Raji (cell line): ENCODE measurements around the gene RFX3.

Source experiments
- POLR2A ChIP-seq: IDR thresholded peaks from 2 replicates; pipeline ENCODE4 v1.6.1; 2011; ENCODE audit warnings: low read depth, low read length, control low read depth; ENCODE audit not compliant: insufficient read depth

The RFX3 gene

DNA sequence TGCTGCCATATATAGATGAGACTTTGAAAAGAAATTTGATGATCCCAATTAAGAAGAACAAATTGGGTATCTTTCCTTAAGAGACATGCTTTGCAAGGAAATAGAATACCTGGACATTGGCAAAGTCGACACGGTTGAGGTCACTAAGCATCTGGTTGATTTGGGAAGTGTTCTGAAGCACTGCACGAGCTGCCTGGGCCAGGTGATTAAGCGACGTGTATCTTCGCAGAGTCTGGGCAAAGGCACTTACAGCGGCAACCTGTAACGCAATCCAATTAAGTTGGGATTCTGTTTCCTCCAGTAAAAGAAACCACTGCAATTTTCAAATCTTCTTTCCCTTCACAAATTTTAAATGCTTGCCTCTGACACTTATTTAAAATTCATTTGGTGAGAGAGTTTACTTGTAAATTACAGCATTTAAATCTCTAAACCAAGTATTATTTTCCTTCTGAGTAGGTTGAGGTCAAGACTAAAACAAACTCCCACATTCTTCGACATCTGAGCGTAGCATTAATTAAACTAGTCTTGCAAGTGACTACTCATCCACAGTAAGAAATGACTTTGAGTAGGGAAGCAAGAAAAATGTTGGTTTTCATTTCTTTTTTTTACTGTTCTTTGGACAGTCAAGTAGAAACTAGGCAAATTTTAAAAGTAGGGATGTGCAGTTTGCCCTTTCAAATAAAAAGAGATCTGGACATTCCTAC is 262.8 kb downstream of the RFX3 start:
- TF ChIP-seq POLR2A = no peak

DNA sequence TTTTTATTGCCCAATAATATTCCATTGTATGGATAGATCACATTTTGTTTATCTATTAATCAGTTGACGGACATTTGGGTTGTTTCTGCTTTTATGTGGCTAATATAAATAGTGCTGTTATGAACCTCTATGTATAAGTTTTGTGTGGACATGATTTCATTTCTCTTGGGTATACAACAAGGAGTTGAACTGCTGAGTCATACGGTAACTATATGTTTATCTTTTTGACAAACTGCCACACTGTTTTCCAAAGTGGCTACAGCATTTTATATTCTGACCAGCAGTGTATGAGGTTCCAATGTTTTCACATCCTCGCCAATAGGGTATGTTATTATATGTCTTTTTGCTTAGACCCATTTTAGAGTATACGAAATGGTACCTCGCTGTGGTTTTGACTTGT is 264.3 kb downstream of the RFX3 start:
- no peak for TF ChIP-seq POLR2A

DNA sequence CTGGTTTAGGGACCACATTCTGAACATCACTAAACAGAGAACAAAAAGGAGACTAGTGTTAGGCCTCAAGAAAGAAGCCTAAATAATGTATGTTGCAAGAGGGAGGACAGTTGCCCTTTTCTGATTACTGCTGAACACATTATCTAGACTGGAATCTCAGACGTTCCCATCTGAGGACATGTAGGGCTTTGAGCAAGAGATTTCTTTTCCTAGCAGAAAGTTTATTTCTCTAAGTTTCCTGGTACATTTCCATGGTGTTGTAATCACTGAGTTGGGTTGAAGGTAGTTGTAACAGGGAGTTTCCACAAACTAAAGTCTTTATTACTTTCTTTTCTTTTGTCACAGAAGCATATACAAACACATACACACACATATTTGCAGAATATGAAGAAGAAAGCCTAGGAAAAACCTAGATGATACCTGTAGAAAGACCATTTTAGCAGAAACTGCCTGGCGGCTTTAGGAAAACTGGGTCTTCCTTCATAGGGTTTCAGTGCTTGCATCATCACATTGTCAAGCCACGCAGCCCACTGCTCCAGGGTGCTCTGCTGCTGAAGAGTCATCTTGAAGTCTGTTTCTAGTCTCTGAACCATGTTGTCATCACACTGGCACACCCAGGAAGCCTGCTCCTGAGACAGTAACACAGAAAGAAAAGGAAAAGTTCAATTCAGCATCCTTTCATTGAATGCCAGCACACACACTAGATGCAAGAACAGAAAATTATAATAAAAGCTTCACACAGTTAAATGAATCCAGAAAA is 269.1 kb downstream of the RFX3 start:
- no peak for TF ChIP-seq POLR2A

DNA sequence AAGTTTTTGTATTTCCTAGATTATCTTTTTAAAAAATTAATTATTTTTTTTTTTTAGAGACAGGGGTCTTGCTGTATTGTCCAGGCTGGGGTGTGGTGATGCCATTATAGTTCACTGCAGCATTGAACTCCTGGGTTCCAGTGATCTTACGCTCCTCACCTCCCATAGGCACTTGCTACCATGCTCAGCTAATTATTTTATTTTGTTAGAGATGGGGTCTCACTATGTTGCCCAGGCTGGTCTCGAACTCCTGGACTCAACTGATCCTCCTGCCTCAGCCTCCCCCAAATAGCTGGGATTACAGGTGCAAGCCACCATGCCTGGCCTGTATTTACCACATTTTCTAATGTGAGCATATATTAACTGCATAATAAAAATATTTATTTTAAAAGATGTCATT is 274.5 kb downstream of the RFX3 start:
- TF ChIP-seq POLR2A = no peak

DNA sequence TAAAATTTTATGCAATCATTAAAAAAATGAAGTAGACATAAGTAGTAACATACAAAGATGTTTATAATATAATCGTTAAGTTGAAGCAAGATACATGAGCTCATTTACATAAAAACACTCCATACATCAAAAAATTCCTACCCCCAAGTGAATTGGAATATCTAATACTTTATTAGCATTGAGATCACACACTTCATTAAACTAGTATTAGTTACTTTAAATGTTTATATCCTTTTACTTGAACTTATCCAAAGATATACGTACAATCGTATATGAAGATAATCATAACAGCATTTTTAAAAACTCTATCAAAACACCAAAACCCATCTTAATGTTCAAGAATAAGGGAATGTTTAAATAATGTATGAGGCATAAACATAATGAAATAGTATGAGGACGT is 275.1 kb downstream of the RFX3 start:
- no peak for TF ChIP-seq POLR2A

DNA sequence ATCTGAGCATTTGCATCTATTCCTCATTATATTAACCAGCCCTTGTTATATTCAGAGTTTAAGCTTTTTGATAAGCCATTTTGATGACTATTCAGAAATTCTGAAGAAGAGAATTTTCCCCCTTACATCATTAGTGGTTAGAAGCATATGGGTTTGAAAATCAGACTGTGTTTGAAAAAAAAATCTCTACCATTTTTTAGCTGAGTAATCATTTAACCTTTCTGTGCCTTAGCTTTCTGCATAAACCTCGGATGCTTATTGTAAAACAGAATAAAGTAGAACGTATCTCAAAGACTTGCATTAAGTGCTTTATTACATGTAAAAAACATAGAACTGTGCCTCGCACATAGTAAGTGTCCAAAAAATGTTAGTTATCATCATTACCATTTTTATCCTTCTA is 278.6 kb downstream of the RFX3 start:
- TF ChIP-seq POLR2A = no peak

DNA sequence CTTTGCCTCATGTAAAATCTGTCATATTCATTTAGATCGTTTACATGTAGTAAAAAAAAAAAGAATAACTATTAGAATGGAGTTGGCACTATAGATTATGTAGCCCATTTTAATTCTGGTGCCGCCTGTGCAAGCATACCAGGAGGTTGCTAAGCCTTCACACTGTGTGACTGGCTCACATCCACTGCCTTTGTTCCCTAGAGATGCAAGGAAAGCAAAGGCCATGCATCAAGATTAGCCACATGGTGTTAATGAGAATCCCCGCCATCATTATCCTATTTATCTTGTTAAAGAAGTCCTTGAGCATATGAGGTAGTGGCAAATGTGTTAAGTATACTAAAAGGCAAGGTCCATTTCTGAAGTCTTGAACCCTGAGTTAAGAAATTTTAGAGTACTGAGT is 279.6 kb downstream of the RFX3 start:
- no peak for TF ChIP-seq POLR2A

DNA sequence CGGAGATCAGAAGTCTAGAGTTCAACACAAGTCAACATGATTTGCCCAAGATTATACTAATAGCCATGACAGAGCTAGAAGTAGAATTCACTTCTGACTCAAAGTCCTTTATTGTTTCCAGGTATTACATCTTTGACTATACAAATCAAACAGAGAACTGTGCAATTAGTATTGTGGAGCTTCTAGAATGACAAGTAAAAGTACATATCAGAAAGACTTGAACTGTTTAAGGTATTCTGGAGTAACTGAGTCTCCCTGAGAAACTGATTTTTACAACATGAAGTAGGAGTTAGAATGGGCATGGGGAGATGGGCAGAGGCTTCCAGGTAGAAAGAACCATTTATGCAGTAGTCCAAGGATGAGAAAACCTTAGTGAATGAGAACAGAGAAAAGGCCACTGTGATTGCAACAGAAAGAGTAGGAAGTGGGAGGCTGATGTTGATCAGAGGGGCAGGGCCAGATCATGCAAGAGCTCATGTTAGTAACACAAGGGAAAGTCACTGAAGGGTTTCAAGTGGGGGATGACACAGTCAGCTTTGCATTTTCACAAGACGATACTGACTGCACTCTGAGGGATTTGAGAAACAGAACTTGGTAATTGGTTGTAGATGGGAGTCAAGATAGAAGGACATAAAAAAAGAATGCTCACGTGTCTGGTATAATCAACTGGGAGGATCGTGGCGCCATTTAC is 280.7 kb downstream of the RFX3 start:
- no peak for TF ChIP-seq POLR2A

DNA sequence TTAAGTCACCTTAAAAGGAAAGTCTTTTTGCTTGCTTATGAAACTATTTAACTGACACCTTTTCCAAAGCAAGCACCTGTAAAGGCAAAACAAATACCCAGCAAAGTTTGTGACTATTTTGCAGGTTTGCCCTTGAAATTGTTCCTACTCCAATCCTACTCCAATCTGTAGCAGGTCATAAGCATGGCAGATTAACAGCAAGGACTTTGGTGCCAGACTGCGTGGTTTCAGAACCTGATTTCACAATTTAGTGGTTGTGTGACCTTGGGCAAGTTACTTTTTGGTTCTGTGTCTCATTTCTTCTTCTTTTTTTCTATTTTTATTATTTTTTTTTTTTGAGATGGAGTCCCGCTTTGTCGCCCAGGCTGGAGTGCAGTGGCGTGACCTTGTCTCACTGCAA is 282.1 kb downstream of the RFX3 start:
- no peak for TF ChIP-seq POLR2A

DNA sequence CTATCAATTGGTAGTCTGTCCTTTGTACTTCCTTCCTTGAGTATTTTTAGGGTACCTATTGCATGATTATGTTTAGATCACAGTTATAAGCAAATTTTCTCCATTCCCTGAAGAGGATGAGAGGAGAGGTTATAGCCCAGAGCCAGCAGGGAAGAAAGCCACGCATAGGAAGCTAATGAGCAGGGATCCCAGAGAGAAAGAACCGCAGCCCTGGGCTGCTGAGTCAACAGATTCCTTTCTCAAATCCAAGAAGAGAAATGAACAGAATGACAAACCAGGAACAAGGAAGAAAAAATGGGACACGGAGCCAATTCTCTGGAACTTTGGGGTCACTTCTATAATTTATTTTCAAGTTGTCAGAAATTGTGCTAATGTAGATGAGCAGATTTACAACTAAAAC is 284.5 kb downstream of the RFX3 start:
- TF ChIP-seq POLR2A = no peak

DNA sequence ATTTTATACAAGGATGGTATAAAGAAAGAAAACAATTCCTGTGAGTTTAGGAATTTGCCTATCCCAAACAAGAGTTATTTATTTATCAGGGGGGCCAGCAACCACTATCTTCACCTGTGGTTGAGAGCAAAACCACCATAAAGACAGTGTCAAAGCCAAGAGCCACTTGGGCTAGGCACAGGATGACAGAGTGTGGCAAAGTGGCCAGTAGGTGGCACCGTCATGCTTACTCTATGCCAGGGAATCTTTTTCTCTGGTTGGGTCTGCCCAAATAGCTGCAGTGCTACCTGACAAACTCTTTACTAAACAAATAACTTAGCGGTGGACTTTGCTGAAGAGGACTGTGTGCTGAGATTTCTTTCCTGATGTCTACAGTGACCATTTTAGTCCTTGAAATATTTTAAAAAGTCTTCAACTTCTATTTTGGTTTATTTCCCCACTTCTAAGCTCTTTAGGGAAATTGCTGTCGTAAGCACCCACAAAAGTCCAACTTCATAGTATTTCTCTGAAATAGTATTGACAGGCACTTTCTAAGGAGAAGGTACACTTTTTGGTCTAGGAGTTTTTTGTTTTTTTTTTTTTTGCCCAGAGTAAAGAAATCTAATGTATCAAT is 285.0 kb downstream of the RFX3 start:
- no peak for TF ChIP-seq POLR2A

DNA sequence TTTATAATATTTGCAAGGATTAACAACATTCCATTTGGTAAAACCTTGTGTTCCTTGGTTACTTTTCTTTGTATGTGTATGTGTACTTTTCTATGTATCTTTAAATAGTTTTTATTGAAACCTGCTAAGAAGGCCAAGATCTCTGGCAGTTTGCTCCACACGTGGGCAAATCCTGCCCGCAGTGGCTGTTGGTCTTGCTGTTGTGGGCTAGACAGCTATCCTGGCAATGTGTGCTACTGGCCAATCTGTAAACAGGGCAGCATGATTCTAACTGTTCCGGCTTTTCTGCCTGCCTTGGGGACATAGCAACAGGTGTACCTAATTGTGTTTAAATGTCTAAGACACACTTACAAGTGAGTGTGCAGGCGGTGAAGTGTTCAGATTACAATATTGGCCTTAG is 286.6 kb downstream of the RFX3 start:
- TF ChIP-seq POLR2A = no peak

DNA sequence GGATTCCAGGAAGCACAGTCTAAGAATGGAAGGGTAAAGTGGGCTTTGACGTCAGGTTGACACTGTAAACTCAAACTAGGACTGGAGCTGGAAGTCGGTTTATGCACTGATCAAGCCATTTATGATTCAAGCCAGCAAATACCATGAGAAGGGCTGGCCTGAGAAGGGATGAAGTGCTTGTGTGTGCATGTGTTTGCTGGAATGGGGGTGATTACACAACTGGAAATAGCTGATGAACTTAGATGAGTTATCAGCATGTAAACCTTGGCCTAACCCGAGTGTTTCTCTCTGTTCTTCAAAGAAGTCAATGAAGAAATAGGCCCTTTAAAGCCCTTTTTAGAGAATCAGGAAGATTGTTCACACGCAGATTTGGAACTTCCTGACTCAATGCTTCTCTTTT is 287.6 kb downstream of the RFX3 start:
- TF ChIP-seq POLR2A = no peak

DNA sequence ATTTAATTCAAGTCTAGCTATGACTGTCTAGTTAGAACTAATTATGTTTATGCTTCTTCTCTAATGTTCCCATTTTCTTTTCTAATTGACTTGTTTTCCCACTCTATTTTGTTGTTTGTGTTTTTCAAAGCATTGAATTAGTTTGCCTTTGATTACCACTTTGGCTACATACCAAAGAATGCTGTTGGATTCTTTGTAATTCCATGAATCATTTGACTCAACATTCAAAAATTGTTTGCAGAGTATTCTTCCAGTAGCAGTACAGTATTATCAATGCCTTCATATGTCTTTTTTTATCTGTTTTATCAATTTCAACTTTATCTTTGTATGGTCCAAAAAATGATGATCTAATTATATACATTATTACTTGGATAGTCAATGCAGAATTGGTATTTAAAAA is 288.7 kb downstream of the RFX3 start:
- no peak for TF ChIP-seq POLR2A

DNA sequence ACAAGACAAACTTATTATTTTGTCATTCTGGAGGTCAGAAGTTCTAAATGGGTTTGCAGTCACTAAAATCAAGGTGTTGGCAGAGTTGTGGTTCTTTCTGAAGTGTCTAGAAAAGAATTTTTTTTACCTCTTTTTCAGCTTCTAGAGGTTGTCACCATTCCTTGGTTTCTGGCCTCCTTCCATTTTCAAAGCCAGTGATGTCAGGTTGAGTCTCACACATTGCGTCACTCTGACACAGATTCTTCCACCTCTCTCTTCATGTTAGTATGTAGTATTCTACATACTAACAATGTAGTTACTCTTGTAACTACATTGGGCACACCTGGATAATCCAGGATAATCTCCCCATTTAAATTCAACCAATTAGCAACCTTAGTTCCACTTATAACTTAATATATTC is 290.3 kb downstream of the RFX3 start:
- TF ChIP-seq POLR2A = no peak

DNA sequence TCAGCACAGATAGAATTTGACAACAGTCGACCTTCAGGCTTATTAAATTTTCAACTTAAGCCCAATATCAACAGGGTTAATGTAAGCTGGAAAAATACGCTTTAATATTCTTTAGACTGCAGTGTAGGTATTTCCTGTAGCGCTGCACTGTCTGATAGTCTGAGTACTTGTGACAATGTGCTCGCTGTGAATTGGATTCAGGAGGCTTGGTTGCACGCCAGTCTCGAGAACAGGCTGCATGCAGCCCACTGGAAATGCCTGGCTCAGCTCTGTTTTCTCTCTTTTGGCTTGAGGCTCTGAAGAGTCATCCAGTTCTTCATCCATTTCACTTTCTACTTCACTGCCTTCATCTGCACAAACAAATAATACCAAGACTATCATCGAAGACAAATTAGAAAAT is 300.9 kb downstream of the RFX3 start:
- no peak for TF ChIP-seq POLR2A
